ENCODE results near the gene DNA2. TPM values are rescaled to one million over a fixed set of nuclear protein-coding genes. Genes with fewer than 3 reads are reported as not detected.

The DNA2 gene
- total RNA-seq, 1 experiment from 2014 or later: 43.4 TPM

DNA sequence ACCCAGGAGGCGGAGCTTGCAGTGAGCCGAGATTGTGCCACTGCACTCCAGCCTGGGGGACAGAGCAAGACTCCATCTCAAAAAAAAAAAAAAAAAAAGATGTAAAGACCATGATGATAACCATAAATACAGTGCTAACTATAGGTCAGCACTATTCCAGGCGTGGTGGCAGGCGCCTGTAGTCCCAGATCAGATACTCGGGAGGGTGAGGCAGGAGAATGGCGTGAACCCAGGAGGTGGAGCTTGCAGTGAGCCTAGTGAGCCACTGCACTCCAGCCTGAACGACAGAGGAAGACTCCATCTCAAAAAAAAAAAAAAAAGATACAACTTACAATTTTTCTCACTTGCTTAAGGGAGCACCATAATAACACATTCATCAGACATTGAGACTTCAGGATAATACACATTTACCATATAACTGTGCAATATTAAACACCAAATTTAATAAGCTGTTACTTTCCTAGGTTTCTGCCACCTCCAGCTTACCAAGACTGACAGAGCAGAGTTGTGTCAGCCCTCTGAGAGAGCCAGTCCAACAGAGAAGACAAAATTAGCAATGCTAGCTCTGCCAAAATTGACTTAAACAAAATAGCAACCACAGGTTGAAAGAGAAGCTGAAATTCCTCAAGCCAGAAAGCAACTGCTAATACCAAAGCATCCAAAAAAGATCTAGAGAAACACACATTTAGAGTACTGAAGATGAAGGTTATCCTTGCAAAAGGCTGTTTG is 8.2 kb downstream of the DNA2 start:
- H3K4me1 Mint-ChIP-seq: no peaks in the 10 kb centered on the region
- Histone ChIP-seq H3K9me3 (ENCODE audit: control insufficient read depth, low read depth, low read length) (no peaks in the 10 kb centered on the region), H2BK120ac (ENCODE audit: low read depth, low read length, poor library complexity, severe bottlenecking) (no peak overlapping the region), H3K4me2 (ENCODE audit: insufficient read depth, insufficient read length, low read length) (no peak overlapping the region), H3T11ph (ENCODE audit: low read length) (no peak overlapping the region), H4K5ac (ENCODE audit: insufficient read length, low read depth, low read length) (no peak overlapping the region), H3K56ac (ENCODE audit: insufficient read length, low read depth, low read length) (no peak overlapping the region), H3K4ac (ENCODE audit: low read depth, low read length) (no peak overlapping the region), H3K14ac (ENCODE audit: insufficient read depth, low read length) (no peak overlapping the region), H2BK5ac (ENCODE audit: insufficient read length, low read length) (no peak overlapping the region), H2BK20ac (ENCODE audit: low read depth, low read length, poor library complexity, severe bottlenecking) (no peak overlapping the region), H3K9ac (ENCODE audit: extremely low read depth, insufficient read length, low read length) (no peak overlapping the region), H3K4me1 (ENCODE audit: insufficient read depth, low read length) (no peaks in the 10 kb centered on the region), H4K91ac (ENCODE audit: insufficient read length, low read depth, low read length) (no peak overlapping the region), H2AFZ (ENCODE audit: low read length) (no peak overlapping the region), H2BK15ac (ENCODE audit: low read depth, low read length) (no peak overlapping the region), H2BK12ac (ENCODE audit: insufficient read length, low read depth, low read length) (no peak overlapping the region), H3K27ac (ENCODE audit: insufficient read length, low read depth, low read length) (no peak overlapping the region), H3K23me2 (ENCODE audit: insufficient read length, low read depth, low read length, poor library complexity, severe bottlenecking) (no peaks in the 10 kb centered on the region), H2AK5ac (ENCODE audit: insufficient read length, low read length) (no peak overlapping the region), H3K79me2 (ENCODE audit: insufficient read depth, low read length) (no peaks in the 10 kb centered on the region), H3K23ac (ENCODE audit: insufficient read length, low read depth, low read length) (no peak overlapping the region), H3K79me1 (ENCODE audit: insufficient read depth, low read depth, low read length, poor library complexity, severe bottlenecking) (no peaks in the 10 kb centered on the region), H3K27me3 (ENCODE audit: insufficient read depth, low read length) (no peaks in the 10 kb centered on the region), H4K8ac (replicated peaks; ENCODE audit: insufficient read length, low read depth, low read length) (no peak overlapping the region), H3K18ac (ENCODE audit: insufficient read length, low read depth, low read length) (no peak overlapping the region), H4K20me1 (ENCODE audit: control insufficient read depth, insufficient read depth, insufficient read length) (no peaks in the 10 kb centered on the region)
- H3K4me3 Mint-ChIP-seq: no peak overlapping the region
- no peaks in the 10 kb centered on the region for H3K9me3 Mint-ChIP-seq
- H3K27ac Mint-ChIP-seq: no peak overlapping the region; a peak in 1 of 7 replicates
- TF ChIP-seq, protein P1, sequence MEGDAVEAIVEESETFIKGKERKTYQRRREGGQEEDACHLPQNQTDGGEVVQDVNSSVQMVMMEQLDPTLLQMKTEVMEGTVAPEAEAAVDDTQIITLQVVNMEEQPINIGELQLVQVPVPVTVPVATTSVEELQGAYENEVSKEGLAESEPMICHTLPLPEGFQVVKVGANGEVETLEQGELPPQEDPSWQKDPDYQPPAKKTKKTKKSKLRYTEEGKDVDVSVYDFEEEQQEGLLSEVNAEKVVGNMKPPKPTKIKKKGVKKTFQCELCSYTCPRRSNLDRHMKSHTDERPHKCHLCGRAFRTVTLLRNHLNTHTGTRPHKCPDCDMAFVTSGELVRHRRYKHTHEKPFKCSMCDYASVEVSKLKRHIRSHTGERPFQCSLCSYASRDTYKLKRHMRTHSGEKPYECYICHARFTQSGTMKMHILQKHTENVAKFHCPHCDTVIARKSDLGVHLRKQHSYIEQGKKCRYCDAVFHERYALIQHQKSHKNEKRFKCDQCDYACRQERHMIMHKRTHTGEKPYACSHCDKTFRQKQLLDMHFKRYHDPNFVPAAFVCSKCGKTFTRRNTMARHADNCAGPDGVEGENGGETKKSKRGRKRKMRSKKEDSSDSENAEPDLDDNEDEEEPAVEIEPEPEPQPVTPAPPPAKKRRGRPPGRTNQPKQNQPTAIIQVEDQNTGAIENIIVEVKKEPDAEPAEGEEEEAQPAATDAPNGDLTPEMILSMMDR (conservative IDR thresholded peaks at IDR 0.05): no peak
- WGBS (ENCODE audit: extremely low coverage, insufficient read length, low lambda C conversion rate): no CpG with 5 or more reads among the region's 7 CpGs
- no peak for DNase-seq
- H3K36me3 Mint-ChIP-seq (ENCODE audit: insufficient read depth in 1 of 3, low read depth in 3 of 3): peaks cover 53 to 93% (median 89%) of the 10 kb centered on the region in 3 experiments; a peak in 6 of 7 replicates
- no peaks in the 10 kb centered on the region for H3K27me3 Mint-ChIP-seq (ENCODE audit: low read depth)

Data from H9 (cell line).